ENCODE data around the gene NME9.

NME9 gene

GRCh38 chr3:138362538-138362937, 32.9 kb upstream of the NME9 start:
- DNase-seq (ENCODE audit: low read depth in 1 of 2, low spot score in 1 of 2): no peak

- DNase-seq (ENCODE audit: low read depth in 1 of 2, low spot score in 1 of 2): no peak
Measured at GRCh38 chr3:138361561-138361971, 31.9 kb upstream of the NME9 start.

DNA sequence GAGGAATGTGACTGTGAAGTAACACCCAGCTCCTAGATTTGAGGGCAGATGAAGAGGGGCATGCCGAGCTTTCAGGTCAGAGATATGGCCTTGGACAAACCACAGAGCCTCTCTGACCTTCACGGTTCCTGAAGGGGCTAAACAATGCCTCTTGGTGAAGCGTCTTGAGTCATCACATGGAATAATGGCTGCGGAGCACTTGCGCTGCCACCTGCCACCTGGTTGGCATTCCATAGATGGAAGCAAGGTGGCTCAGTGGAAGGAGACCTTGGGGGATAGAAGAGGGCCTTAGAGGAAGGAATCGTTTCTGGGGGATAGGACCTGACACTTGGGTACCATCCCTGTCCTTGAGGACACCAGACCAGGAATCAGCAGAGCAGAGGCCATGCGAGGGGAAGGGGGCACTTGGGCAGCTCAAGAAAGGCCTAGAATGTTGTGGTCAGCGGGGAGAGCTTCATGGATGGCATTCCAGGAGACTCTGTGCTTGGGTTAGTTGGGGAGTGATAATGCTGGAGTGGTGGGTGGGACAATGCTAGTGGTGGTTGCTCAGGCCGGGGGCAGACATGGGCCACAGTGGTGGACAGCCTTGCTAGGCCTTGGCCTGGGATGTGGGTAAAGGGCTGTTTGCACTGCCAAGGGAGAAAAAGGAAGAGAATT, 31.3 kb upstream of the NME9 start:
- no peak for DNase-seq (ENCODE audit: low read depth in 1 of 2, low spot score in 1 of 2)

DNA sequence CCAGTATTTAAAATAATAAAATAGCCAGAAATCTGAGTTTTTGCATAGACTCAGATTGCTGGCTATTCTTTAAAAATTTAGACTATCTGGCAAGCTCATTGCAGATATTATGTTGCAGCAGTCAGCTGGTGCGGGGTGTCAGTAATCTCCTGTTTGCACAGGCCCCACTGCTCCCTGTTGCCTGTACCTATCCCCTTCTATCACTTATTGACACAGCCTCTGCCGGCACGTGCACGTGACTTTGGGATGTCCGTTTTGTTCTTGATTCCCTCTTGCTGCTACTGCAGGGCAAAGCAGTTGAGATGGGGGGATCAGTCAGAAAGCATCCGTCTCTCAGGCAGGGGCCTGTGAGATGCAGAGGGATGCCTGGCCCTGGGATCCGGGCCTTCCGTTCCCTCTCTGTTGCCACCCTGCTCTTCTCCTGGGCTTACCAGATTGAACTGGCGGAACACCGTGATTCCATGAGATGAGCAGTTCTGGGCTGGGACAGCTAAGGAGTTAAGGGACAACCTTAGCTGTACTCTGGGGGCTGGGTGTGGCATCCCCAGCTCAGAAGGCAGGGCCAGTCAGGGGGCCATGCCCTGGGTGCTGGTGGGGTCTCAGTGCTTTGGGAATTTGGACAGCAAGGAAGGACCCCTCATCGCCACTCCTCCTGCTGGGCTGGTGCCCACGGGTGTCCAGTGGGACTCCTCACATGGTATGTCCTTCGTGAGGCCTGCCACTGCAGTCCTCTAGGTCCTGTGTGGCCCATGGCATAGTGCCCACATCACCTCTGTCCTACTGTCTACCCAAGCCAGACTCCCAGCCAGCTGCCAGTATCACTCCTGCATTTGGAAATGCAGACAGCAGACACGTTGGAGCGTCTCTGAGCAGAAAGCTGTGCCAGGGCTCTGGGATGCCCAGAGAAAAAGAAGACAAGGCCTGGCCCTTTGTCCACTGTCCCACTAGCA, 30.5 kb upstream of the NME9 start:
- no peak for DNase-seq (ENCODE audit: low read depth in 1 of 2, low spot score in 1 of 2)

GRCh38 chr3:138359148-138359918, 29.7 kb upstream of the NME9 start:
- no peak for DNase-seq (ENCODE audit: low read depth in 1 of 2, low spot score in 1 of 2)

- no peak for DNase-seq (ENCODE audit: low read depth in 1 of 2, low spot score in 1 of 2)
Measured at GRCh38 chr3:138356730-138357405, 27.2 kb upstream of the NME9 start.

DNA sequence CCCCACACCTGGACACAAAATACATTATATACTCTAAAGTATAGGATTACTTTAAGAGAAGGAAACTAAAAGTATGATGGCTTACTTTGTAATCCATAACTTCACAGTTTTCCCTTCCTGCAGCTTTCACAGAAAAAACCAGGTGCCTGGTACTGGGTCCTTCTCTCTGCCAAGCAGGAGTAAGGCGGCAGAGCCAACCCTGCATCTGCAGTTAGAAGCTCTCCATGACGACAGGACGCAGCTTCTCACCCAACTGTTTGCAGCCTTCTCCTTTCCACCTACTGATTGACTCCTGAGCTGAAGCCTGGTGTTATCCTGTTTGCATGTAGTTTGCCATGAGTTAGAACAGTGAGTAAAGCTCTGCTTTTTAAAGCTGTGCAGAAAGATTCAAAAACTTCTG, 25.4 kb upstream of the NME9 start:
- DNase-seq (ENCODE audit: low read depth in 1 of 2, low spot score in 1 of 2): no peak

- no peak for DNase-seq (ENCODE audit: low read depth in 1 of 2, low spot score in 1 of 2)
Measured at GRCh38 chr3:138354376-138354775, 24.7 kb upstream of the NME9 start.

DNA sequence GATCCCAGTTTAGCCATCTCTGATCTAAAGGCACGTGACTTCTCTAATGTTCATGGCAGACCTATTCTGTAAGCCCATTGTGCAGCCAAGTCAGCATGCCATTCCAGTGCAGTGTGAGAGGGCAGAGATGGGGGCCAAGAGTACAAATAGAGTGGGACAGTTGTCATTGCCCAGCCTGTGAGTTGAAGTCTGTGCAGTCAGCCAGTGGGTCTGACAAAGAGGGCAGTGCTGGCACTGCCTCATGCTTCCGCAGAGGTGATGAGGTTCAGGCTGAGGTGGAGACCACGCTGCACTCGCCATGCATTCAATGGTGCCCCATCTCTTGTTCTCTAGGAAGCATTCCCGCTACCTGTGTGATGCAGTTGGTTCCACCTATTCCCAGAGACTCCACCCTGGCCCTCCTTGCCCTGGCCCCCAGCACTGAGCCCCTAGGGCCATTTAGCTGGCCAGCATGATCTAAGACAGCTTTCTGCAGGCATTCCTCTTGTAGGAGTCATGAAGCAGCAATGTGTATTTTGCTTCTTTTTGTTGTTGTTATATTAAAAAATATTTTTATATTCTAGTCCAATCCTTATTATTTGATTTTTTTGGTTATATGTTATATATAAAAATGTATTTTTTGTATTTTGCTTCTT, 22.4 kb upstream of the NME9 start:
- DNase-seq (ENCODE audit: low read depth in 1 of 2, low spot score in 1 of 2): no peak

GRCh38 chr3:138351151-138351550, 21.5 kb upstream of the NME9 start:
- DNase-seq (ENCODE audit: low read depth in 1 of 2, low spot score in 1 of 2): no peak

GRCh38 chr3:138349926-138350665, 20.4 kb upstream of the NME9 start:
- no peak for DNase-seq (ENCODE audit: low read depth in 1 of 2, low spot score in 1 of 2)

GRCh38 chr3:138348754-138349739, 19.4 kb upstream of the NME9 start:
- no peak for DNase-seq (ENCODE audit: low read depth in 1 of 2, low spot score in 1 of 2)

GRCh38 chr3:138347960-138348753, 18.5 kb upstream of the NME9 start, which contains the start of gene MRAS:
Gene MRAS, plus strand, starts transcription at chr3:138348579. Its CDS starts 24,305 bp downstream, at chr3:138372884.
- DNase-seq (ENCODE audit: low read depth in 1 of 2, low spot score in 1 of 2): no peak

GRCh38 chr3:138344754-138345153, 15.1 kb upstream of the NME9 start:
- DNase-seq (ENCODE audit: low read depth in 1 of 2, low spot score in 1 of 2): no peak

- DNase-seq (ENCODE audit: low read depth in 1 of 2, low spot score in 1 of 2): no peak
Measured at GRCh38 chr3:138340511-138340910, 10.9 kb upstream of the NME9 start.

DNA sequence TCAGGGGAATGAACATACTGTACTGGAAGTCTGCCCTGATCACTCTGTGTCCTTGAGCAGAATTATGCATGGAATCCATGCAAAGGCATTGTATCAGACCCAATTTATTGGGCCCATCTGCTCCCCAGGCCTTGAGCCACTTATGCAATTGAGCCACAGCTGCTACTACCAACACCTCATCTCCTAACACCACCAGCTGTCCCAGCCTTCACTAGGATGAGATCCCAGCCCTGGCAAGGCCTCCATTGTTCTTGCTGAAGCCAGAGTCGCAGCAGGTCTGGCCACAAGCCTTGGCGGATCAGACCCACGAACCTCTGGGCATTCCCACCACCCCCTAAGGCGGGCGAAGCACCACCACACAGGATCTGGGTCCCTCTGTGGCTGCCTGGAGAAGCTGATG, 9.2 kb upstream of the NME9 start:
- no peak for DNase-seq (ENCODE audit: low read depth in 1 of 2, low spot score in 1 of 2)

DNA sequence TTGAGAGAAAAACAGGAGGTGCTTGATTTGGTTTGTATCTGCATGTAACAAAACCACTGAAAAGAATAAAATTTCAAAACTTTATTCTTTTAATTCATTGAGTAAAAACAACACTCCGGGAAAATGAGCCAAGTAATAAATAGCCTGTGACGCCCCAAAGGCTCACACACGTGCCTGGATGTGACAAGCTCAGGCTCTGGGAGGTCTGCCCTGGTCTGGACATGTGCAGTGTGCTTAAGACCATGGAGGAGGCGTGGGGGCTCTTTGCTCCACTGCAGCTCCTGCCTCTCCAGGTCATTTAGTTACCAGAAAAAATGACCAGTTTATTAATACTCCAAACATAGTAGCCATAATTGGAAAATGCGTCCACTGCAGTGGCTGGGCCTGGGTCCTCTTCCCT, 8.6 kb upstream of the NME9 start:
- no peak for DNase-seq (ENCODE audit: low read depth in 1 of 2, low spot score in 1 of 2)

DNA sequence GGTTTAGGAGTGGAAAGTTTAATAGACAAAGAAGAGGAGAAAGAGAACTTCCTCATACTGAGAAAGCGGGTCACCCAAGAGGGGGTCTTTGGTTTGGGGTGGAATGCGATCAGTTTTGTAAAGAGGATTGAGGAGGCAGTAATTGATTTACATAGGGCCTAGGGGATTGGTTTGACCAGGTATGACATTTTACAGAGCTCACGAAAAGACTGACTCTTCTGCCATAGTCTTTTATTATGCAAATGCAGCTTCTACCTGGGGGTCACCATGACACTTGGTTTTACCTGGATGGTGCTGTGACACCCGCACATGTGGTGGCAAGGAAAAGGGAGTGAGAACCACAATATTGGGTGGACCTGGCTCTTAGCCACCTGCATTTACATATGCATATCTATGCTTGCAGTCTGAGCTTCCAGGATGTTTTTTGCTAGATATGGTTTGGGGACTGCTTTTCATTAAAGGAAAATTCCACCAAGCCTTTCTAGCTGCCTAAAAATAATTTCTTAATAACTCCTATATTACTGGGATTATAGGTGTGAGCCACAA, 6.9 kb upstream of the NME9 start:
- no peak for DNase-seq (ENCODE audit: low read depth in 1 of 2, low spot score in 1 of 2)

Measured in activated T-helper 1 cell treated with anti-CD3 and anti-CD28 coated beads, Interleukin-2, amount 50 U/mL, for 16 hours (primary cell).